ENCODE data around the gene C7orf25.

DNA sequence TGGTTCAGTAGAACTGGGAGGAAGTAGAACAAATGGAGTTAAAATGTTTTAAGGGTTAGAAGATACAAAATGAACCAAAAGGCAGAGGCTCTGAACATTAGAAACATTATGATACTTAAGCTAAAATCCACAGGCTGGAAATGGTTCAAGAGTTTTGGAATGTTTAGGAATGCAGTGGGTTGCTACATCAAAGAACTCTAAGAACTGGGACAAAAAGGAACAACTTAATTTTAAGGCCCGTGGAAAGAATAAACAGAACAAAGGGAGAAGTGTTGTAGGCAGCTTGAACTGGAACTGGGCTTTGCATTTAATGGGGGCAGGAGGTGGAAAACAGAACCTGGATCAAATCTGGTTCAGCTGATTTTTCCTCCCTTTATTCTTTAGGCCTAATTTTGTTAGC, 3.5 kb upstream of the C7orf25 start:
- TF ChIP-seq SUZ12 (IDR thresholded peaks at IDR 0.05; ENCODE audit: extremely low read depth, insufficient read depth, insufficient read length) (no peak), YY1 (IDR thresholded peaks at IDR 0.05; ENCODE audit: insufficient read depth, insufficient read length) (no peak), ZNF274 (IDR thresholded peaks at IDR 0.05; ENCODE audit: low read depth, low read length) (no peak)
